ENCODE measurements around the gene ACTG1.
"Not testable (repeated sequence)": the region's sequence is repeated elsewhere in the genome, so short reads cannot be mapped to it uniquely, and the experiment has no call there.

Gene ACTG1

GRCh38 chr17:81532490-81533287, 20.1 kb upstream of the ACTG1 start:
- DNase-seq (ENCODE audit: low read depth) = no peak
- H3K4me3 ChIP-seq (ENCODE audit: control insufficient read depth, low read depth, low read length) = no peak overlapping the region
- no peak for TF ChIP-seq CTCF (IDR thresholded peaks at IDR 0.05; ENCODE audit: control insufficient read depth, insufficient read depth, low read depth, low read length, missing control alignments)

- H3K4me3 ChIP-seq (ENCODE audit: control insufficient read depth, low read depth, low read length); DNase-seq (ENCODE audit: low read depth): not testable (repeated sequence)
These were observed 19.4 kb upstream of the ACTG1 start for GRCh38 chr17:81531998-81532404.

- DNase-seq (ENCODE audit: low read depth); H3K4me3 ChIP-seq (ENCODE audit: control insufficient read depth, low read depth, low read length): not testable (repeated sequence)
These were observed 18.4 kb upstream of the ACTG1 start for GRCh38 chr17:81531013-81531412.

GRCh38 chr17:81529437-81529803, 16.8 kb upstream of the ACTG1 start:
- no peak overlapping the region for H3K4me3 ChIP-seq (ENCODE audit: control insufficient read depth, low read depth, low read length)
- DNase-seq (ENCODE audit: low read depth) = no peak
- TF ChIP-seq CTCF (IDR thresholded peaks at IDR 0.05; ENCODE audit: control insufficient read depth, insufficient read depth, low read depth, low read length, missing control alignments) = no peak

- no peak for DNase-seq (ENCODE audit: low read depth)
- TF ChIP-seq CTCF (IDR thresholded peaks at IDR 0.05; ENCODE audit: control insufficient read depth, insufficient read depth, low read depth, low read length, missing control alignments) = no peak
- no peak overlapping the region for H3K4me3 ChIP-seq (ENCODE audit: control insufficient read depth, low read depth, low read length)
These were observed 16.2 kb upstream of the ACTG1 start for GRCh38 chr17:81528651-81529436.

- DNase-seq (ENCODE audit: low read depth) = no peak
- H3K4me3 ChIP-seq (ENCODE audit: control insufficient read depth, low read depth, low read length) = no peak overlapping the region
- TF ChIP-seq CTCF (IDR thresholded peaks at IDR 0.05; ENCODE audit: control insufficient read depth, insufficient read depth, low read depth, low read length, missing control alignments) = no peak
These were observed 15.7 kb upstream of the ACTG1 start for GRCh38 chr17:81528384-81528650.

- DNase-seq (ENCODE audit: low read depth) = no peak
These were observed 15.2 kb upstream of the ACTG1 start, which contains the start of gene FSCN2 for GRCh38 chr17:81527591-81528383. Gene FSCN2 (plus strand): TSS chr17:81528377. CDS start chr17:81528532, 155 bp downstream.

More at GRCh38 chr17:81527591-81528383, 15.2 kb upstream of the ACTG1 start, which contains the start of gene FSCN2:
- H3K4me3 ChIP-seq (ENCODE audit: control insufficient read depth, low read depth, low read length) = no peak within 1 kb of the TSS
- TF ChIP-seq CTCF (IDR thresholded peaks at IDR 0.05; ENCODE audit: control insufficient read depth, insufficient read depth, low read depth, low read length, missing control alignments) = peak; percentile 35
